Neuronal stem cell (in vitro differentiated cells): ENCODE data around the gene CTRB2.
"Not testable (repeated sequence)": the region's sequence is repeated elsewhere in the genome, so short reads cannot be mapped to it uniquely, and the experiment has no call there.

Experiments
- DNase-seq: peaks from one replicate; pipeline ENCODE4 v3.0.0-alpha.2; 2013; ENCODE audit warnings: low spot score
- H2AFZ ChIP-seq: one replicate; pipeline ENCODE4 v1.6.1; 2013; ENCODE audit warnings: mild to moderate bottlenecking, low read length, inconsistent platforms
- H2AK5ac ChIP-seq: 2 replicates; pipeline ENCODE4 v1.6.1; 2013; ENCODE audit warnings: low read depth, mild to moderate bottlenecking, inconsistent platforms, low read length, moderate library complexity, mixed read lengths
- H2BK120ac ChIP-seq: 2 replicates; pipeline ENCODE4 v1.6.1; 2013; ENCODE audit warnings: low read depth, mild to moderate bottlenecking, inconsistent platforms, low read length, moderate library complexity, mixed read lengths
- H2BK12ac ChIP-seq: one replicate; pipeline ENCODE4 v1.6.1; 2013; ENCODE audit warnings: low read length, inconsistent platforms
- H2BK15ac ChIP-seq: 2 replicates; pipeline ENCODE4 v1.6.1; 2013; ENCODE audit warnings: mild to moderate bottlenecking, low read length, inconsistent platforms, mixed read lengths
- H2BK5ac ChIP-seq: one replicate; pipeline ENCODE4 v1.6.1; 2013; ENCODE audit warnings: inconsistent platforms, mild to moderate bottlenecking, low read length, moderate library complexity
- H3K14ac ChIP-seq: one replicate; pipeline ENCODE4 v1.6.1; 2013; ENCODE audit warnings: low read length, inconsistent platforms
- H3K18ac ChIP-seq: 2 replicates; pipeline ENCODE4 v1.6.1; 2013; ENCODE audit warnings: low read length, inconsistent platforms
- H3K23ac ChIP-seq: 2 replicates; pipeline ENCODE4 v1.6.1; 2013; ENCODE audit warnings: low read depth, mild to moderate bottlenecking, mixed read lengths, low read length, inconsistent platforms; ENCODE audit not compliant: poor library complexity
- H3K27ac ChIP-seq: replicated peaks from 3 replicates; pipeline ENCODE4 v1.5.1; 2013; ENCODE audit warnings: low read length, inconsistent platforms
- H3K27me3 ChIP-seq, 3 experiments: 2 replicates each; pipeline ENCODE4 v1.6.1; 2013; ENCODE audit warnings: low read length in 3 of 3, mild to moderate bottlenecking in 2 of 3, inconsistent platforms in 1 of 3, low read depth in 1 of 3, mixed read lengths in 1 of 3, moderate library complexity in 1 of 3; ENCODE audit not compliant: control insufficient read depth in 3 of 3, insufficient read depth in 3 of 3
- H3K36me3 ChIP-seq, 2 donors: replicated peaks in 1 of 2; 2 replicates each; pipeline ENCODE4 v1.6.1; 2013; ENCODE audit warnings: low read length in 2 of 2; ENCODE audit not compliant: control insufficient read depth in 2 of 2, insufficient read depth in 2 of 2
- H3K4ac ChIP-seq: 2 replicates; pipeline ENCODE4 v1.6.1; 2013; ENCODE audit warnings: inconsistent platforms, mild to moderate bottlenecking, low read length, moderate library complexity
- H3K4me1 ChIP-seq, 2 donors: 1 replicate in 1 of 2; 2 replicates in 1 of 2; pipeline ENCODE4 v1.6.1; 2013; ENCODE audit warnings: low read length in 2 of 2, low read depth in 1 of 2; ENCODE audit not compliant: control insufficient read depth in 2 of 2, insufficient read depth in 1 of 2
- H3K4me2 ChIP-seq: one replicate; pipeline ENCODE4 v1.6.1; 2013; ENCODE audit warnings: mild to moderate bottlenecking, low read length, inconsistent platforms; ENCODE audit not compliant: insufficient read depth, poor library complexity, severe bottlenecking
- H3K4me3 ChIP-seq, 2 donors: 2 replicates each; pipeline ENCODE4 v1.5.1; 2013; ENCODE audit warnings: low read length in 2 of 2, mild to moderate bottlenecking in 2 of 2, inconsistent platforms in 1 of 2, moderate library complexity in 1 of 2
- H3K79me1 ChIP-seq: one replicate; pipeline ENCODE4 v1.6.1; 2013; ENCODE audit warnings: low read depth, mild to moderate bottlenecking, inconsistent platforms, low read length, moderate library complexity
- H3K9ac ChIP-seq: one replicate; pipeline ENCODE4 v1.6.1; 2013; ENCODE audit warnings: mild to moderate bottlenecking, low read depth, low read length, inconsistent platforms; ENCODE audit not compliant: poor library complexity
- H3K9me3 ChIP-seq, 2 donors: replicated peaks in 1 of 2; 2 replicates each; pipeline versions ENCODE3 to v1.6.1; 2013; ENCODE audit warnings: low read length in 2 of 2, mild to moderate bottlenecking in 2 of 2, inconsistent platforms in 1 of 2, low read depth in 1 of 2, mixed read lengths in 1 of 2, moderate library complexity in 1 of 2; ENCODE audit not compliant: control insufficient read depth in 2 of 2, insufficient read depth in 1 of 2
- H4K8ac ChIP-seq: one replicate; pipeline ENCODE4 v1.6.1; 2013; ENCODE audit warnings: low read depth, mild to moderate bottlenecking, inconsistent platforms, low read length, moderate library complexity
- H4K91ac ChIP-seq: one replicate; pipeline ENCODE4 v1.6.1; 2013; ENCODE audit warnings: low read length, low read depth, mild to moderate bottlenecking, inconsistent platforms; ENCODE audit not compliant: poor library complexity
- WGBS, 2 donors: extraction: QIAGEN DNeasy Blood & Tissue Kit; methylation state at CpG; one replicate each; pipeline ENCODE4 v1.1.7; 2013; ENCODE audit warnings: missing lambda C conversion rate in 2 of 2, mixed read lengths in 1 of 2; ENCODE audit not compliant: insufficient read length in 2 of 2, insufficient replicate concordance in 1 of 2; ENCODE audit errors: extremely low coverage in 2 of 2; 5-methylcytosine and 5-hydroxymethylcytosine counted together

CTRB2 gene

GRCh38 chr16:75209944-75210343 lies 3.0 kb upstream of the CTRB2 start:
- Histone ChIP-seq H3K36me3 (no peaks in the 10 kb centered on the region), H2AFZ (no peak overlapping the region), H3K9me3 (no peaks in the 10 kb centered on the region), H3K14ac (no peak overlapping the region), H3K27ac (no peak overlapping the region), H3K4me2 (no peak overlapping the region), H2BK15ac (no peak overlapping the region), H4K8ac (no peak overlapping the region), H3K27me3 (peaks cover 0 to 6% (median 0%) of the 10 kb centered on the region in 3 experiments), H2BK120ac (no peak overlapping the region), H3K4ac (no peak overlapping the region), H2BK12ac (no peak overlapping the region), H3K18ac (no peak overlapping the region), H3K23ac (no peak overlapping the region), H3K4me3 (no peak overlapping the region), H4K91ac (no peak overlapping the region), H3K4me1 (peaks cover 0 to 2% of the 10 kb centered on the region in 2 donors), H3K79me1 (no peaks in the 10 kb centered on the region), H2AK5ac (no peak overlapping the region), H3K9ac (no peak overlapping the region), H2BK5ac (no peak overlapping the region)
- DNase-seq, result no peak
- WGBS, 2 donors, result no CpG with 5 or more reads among the region's 5 CpGs

DNA sequence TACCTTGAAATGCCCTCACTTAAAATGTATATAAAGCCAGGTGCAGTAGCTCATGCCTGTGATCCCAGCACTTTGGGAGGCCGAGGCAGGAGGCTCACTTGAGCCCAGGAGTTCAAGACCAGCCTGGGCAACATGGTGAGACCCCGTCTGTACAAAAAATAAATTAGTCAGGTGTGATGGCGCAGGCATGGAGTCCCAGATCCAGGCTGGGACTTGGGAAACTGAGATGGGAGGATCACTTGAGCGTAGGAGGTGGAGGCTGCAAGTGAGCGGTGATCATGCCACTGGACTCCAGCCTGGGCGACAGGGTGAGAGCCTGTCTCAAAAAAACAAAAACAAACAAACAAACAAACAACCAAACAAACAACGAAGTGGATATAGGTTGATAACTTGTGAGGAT lies 2.6 kb upstream of the CTRB2 start:
- not testable (repeated sequence) for H4K91ac ChIP-seq, H3K23ac ChIP-seq, H2BK5ac ChIP-seq, H2AFZ ChIP-seq, H2BK12ac ChIP-seq, DNase-seq, H3K14ac ChIP-seq, H3K18ac ChIP-seq, H3K9ac ChIP-seq, H2AK5ac ChIP-seq, H3K4me1 ChIP-seq, H3K4me2 ChIP-seq, H3K9me3 ChIP-seq, H3K79me1 ChIP-seq, H3K4ac ChIP-seq, H3K36me3 ChIP-seq, H3K27ac ChIP-seq, H2BK15ac ChIP-seq, H3K4me3 ChIP-seq, H4K8ac ChIP-seq, H3K27me3 ChIP-seq, H2BK120ac ChIP-seq
- WGBS, 2 donors, result no CpG with 5 or more reads among the region's 7 CpGs

DNA sequence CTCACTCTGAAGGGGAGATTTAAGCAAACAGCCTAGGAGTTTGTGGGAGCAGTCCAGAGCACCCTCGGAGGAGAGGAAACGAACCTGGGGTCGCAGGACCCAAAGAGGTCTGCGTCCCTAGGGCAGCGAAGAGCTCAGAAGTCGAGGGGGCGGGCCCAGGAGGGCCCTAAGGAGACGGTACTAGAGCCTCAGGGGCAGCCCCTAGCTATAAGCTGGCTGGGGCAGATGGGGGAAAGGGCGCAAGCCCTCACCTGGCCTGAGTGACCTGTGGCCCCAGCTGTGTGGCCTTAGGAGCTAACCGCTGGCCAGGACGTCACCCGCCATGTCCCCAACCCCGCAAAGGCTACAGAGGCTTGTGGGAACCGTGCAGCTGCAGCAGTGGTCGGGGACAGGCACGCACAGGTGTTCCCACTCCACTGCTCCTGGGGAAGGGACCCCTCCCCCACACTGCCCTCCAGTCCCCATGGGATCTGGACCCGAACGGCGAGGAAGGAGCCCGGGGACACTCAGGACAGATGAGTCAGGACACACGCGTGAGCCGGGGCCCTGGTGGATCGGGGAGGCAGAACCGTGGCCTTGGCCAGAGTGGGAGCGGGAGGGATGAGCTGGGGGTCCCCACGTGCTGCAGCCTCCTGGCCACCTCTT lies 2.0 kb upstream of the CTRB2 start:
- Histone ChIP-seq H3K27ac (no peak overlapping the region), H3K4me1 (peaks cover 0 to 2% of the 10 kb centered on the region in 2 donors), H2AK5ac (peak overlapping the region; percentile 60), H4K91ac (no peak overlapping the region), H3K9me3 (no peaks in the 10 kb centered on the region), H2BK120ac (no peak overlapping the region), H3K14ac (peak overlapping the region; percentile 96), H3K9ac (no peak overlapping the region), H4K8ac (no peak overlapping the region), H3K23ac (peak overlapping the region; percentile 81), H3K79me1 (no peaks in the 10 kb centered on the region), H3K4me3 (no peak overlapping the region), H3K27me3 (peaks cover 0 to 6% (median 0%) of the 10 kb centered on the region in 3 experiments), H3K36me3 (no peaks in the 10 kb centered on the region), H2BK5ac (no peak overlapping the region), H3K18ac (peak overlapping the region; percentile 29), H3K4me2 (no peak overlapping the region), H3K4ac (no peak overlapping the region), H2AFZ (no peak overlapping the region), H2BK12ac (no peak overlapping the region), H2BK15ac (no peak overlapping the region)
- WGBS, 2 donors, result no CpG with 5 or more reads among the region's 27 CpGs
- DNase-seq, result no peak

- H3K4me2 ChIP-seq, result no peak overlapping the region
- H2AK5ac ChIP-seq, result no peak overlapping the region
- H4K8ac ChIP-seq, result no peak overlapping the region
- peak overlapping the region; percentile 35 for H3K18ac ChIP-seq
- no peak overlapping the region for H2BK5ac ChIP-seq
- no peak overlapping the region for H3K23ac ChIP-seq
- no peak overlapping the region for H2AFZ ChIP-seq
- H3K9ac ChIP-seq, result no peak overlapping the region
- H2BK12ac ChIP-seq, result no peak overlapping the region
- no peak overlapping the region for H3K4ac ChIP-seq
- no peak for DNase-seq
- no peak overlapping the region for H3K14ac ChIP-seq
- no peaks in the 10 kb centered on the region for H3K79me1 ChIP-seq
- H3K27ac ChIP-seq, result no peak overlapping the region
- peaks cover 0 to 5% of the 10 kb centered on the region in 2 donors for H3K4me1 ChIP-seq
- peaks cover 0 to 6% (median 0%) of the 10 kb centered on the region in 3 experiments for H3K27me3 ChIP-seq
- H2BK15ac ChIP-seq, result peak overlapping the region; percentile 75
- H2BK120ac ChIP-seq, result no peak overlapping the region
- no peak overlapping the region for H3K4me3 ChIP-seq
- WGBS, 2 donors, result no CpG with 5 or more reads among the region's 13 CpGs
- no peak overlapping the region for H4K91ac ChIP-seq
- no peaks in the 10 kb centered on the region for H3K36me3 ChIP-seq
- no peaks in the 10 kb centered on the region for H3K9me3 ChIP-seq
Measured at GRCh38 chr16:75208242-75208825, 1.4 kb upstream of the CTRB2 start.
